Thyroid gland (tissue), 4 donors: ENCODE results near the gene CTDP1.

Experiments
- CTCF ChIP-seq, 6 experiments: fragments of 200-600 bp in 3 of 6; fragments of 450-650 bp in 3 of 6; sonication (generic) in 3 of 6; IDR thresholded peaks; one replicate each; pipeline ENCODE4 v1.5.1; 2016 to 2019; ENCODE audit warnings: antibody characterized with exemption in 6 of 6, mild to moderate bottlenecking in 2 of 6, inconsistent platforms in 1 of 6, moderate library complexity in 1 of 6
- POLR2A ChIP-seq, 2 donors: fragments of 450-650 bp; IDR thresholded peaks; one replicate each; pipeline ENCODE4 v1.6.1; 2017; ENCODE audit warnings: antibody characterized with exemption in 2 of 2, mild to moderate bottlenecking in 2 of 2, moderate library complexity in 1 of 2

DNA sequence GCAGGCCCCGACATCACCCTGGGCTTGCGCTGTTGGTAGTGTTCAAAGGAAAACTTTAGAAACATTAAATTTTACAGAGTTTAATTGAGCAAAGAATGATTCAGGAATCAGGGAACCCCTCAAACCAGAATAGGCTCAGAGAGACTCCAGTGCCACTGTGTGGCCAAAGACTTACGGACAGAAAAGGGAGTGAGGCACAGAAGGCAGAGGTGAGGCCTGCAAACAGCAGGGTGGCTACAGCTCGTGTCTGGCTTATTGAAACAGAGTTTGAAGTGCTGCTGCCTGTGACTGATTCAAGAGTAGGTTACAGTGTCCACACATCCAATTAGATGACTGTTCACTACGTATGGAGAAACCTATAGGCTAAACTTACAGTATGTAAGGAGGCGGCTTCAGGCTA lies 2.4 kb upstream of the CTDP1 start:
- no peak for TF ChIP-seq POLR2A (IDR thresholded peaks at IDR 0.05)
- no peak for TF ChIP-seq CTCF (IDR thresholded peaks at IDR 0.05)
